Measurements from ENCODE around the gene RAB20. TPM values are rescaled to one million over a fixed set of nuclear protein-coding genes. Genes with fewer than 3 reads are reported as not detected.

Gene RAB20
- total and polyA plus RNA-seq, 2 donors (not counting 1 experiment from before 2014, with no cell fraction given) = 2.4 to 4.6 TPM

DNA sequence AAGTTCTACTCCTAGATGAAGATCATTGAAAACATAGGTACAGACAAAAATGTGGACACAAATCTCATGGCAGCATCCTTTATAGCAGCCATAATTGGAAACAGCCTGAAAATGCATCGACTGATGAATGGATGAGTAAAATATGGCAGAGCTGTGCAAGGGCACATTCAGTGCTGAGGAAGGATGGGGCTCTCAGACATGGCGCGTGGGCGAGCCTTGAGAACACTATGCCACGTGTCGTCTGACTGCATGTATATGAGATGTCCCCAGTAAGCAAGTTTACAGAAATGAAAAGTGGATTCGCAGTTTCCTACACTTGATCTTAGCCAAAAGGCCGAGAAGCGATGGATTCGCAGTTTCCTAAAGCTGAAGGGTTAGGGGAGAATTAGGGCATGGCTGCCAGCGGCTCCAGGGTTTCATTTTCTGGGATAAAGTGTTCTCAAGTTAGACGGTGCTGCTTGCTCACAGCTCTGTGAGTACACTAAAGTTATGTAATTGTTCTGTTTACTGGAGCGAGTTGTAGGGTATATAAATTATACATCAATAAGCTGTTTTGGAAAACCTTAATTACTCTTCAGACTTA, 78.0 kb downstream of the RAB20 start:
- CTCF ChIA-PET = interaction anchor here (1.3 kb wide), 1 partner anchor 28 kb away, joined by 4 read pairs; no protein-coding TSS in a partner anchor
- DNase-seq (no peak), ATAC-seq (ENCODE audit: low read depth) (no peak)
- Mint-ChIP-seq H3K4me1 (no peaks in the 10 kb centered on the region), H3K27ac (no peak overlapping the region), H3K4me3 (no peak overlapping the region), H3K27me3 (no peaks in the 10 kb centered on the region), H3K9me3 (ENCODE audit: insufficient read depth) (no peaks in the 10 kb centered on the region)
- no peaks in the 10 kb centered on the region for H4K20me1 ChIP-seq (ENCODE audit: control insufficient read depth, insufficient read depth, low read length, poor library complexity, severe bottlenecking)
- TF ChIP-seq EZH2 (IDR thresholded peaks at IDR 0.05; ENCODE audit: borderline replicate concordance, insufficient read depth, low read depth, low read length, poor library complexity, severe bottlenecking) = no peak
- TF ChIP-seq, protein P1, sequence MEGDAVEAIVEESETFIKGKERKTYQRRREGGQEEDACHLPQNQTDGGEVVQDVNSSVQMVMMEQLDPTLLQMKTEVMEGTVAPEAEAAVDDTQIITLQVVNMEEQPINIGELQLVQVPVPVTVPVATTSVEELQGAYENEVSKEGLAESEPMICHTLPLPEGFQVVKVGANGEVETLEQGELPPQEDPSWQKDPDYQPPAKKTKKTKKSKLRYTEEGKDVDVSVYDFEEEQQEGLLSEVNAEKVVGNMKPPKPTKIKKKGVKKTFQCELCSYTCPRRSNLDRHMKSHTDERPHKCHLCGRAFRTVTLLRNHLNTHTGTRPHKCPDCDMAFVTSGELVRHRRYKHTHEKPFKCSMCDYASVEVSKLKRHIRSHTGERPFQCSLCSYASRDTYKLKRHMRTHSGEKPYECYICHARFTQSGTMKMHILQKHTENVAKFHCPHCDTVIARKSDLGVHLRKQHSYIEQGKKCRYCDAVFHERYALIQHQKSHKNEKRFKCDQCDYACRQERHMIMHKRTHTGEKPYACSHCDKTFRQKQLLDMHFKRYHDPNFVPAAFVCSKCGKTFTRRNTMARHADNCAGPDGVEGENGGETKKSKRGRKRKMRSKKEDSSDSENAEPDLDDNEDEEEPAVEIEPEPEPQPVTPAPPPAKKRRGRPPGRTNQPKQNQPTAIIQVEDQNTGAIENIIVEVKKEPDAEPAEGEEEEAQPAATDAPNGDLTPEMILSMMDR (IDR thresholded peaks at IDR 0.05) = no peak
- WGBS (ENCODE audit: insufficient coverage) = over 99% methylated on average over 11 of the region's 13 CpGs
- H3K9me3 ChIP-seq (ENCODE audit: control extremely low read depth in 1 of 3, control insufficient read depth in 2 of 3, insufficient read depth in 1 of 3, low read length in 2 of 3) = no peaks in the 10 kb centered on the region
- H3K4me2 ChIP-seq (replicated peaks; ENCODE audit: low read depth, low read length, poor library complexity, severe bottlenecking) = no peak overlapping the region
- H3K27me3 ChIP-seq (replicated peaks in 1 of 4; ENCODE audit: control extremely low read depth in 1 of 4, control insufficient read depth in 3 of 4, insufficient read depth in 4 of 4, low read length in 3 of 4) = no peaks in the 10 kb centered on the region
- no peak overlapping the region for H3K27ac ChIP-seq (ENCODE audit: low read length in 2 of 2)
- POLR2A ChIA-PET = no interaction called here
- H3K9ac ChIP-seq (ENCODE audit: low read length) = no peak overlapping the region
- intact Hi-C loops (cut with micrococcal nuclease) = no loop called here
- H3K79me2 ChIP-seq (ENCODE audit: control insufficient read depth, insufficient read depth, low read length) = no peaks in the 10 kb centered on the region
- H3K4me3 ChIP-seq (ENCODE audit: control extremely low read depth in 1 of 5, extremely low read depth in 1 of 5, insufficient read depth in 1 of 5, low read depth in 2 of 5, low read length in 4 of 5) = no peak overlapping the region
- H3K4me1 ChIP-seq (ENCODE audit: control insufficient read depth in 2 of 2, insufficient read depth in 2 of 2, low read length in 2 of 2) = no peaks in the 10 kb centered on the region
- no peak overlapping the region for H2AFZ ChIP-seq (ENCODE audit: insufficient read depth, low read depth, low read length, poor library complexity, severe bottlenecking)
- no peaks in the 10 kb centered on the region for H3K36me3 ChIP-seq (replicated peaks in 1 of 2; ENCODE audit: control extremely low read depth in 1 of 2, control insufficient read depth in 1 of 2, extremely low read depth in 1 of 2, insufficient read depth in 2 of 2, low read length in 1 of 2)

DNA sequence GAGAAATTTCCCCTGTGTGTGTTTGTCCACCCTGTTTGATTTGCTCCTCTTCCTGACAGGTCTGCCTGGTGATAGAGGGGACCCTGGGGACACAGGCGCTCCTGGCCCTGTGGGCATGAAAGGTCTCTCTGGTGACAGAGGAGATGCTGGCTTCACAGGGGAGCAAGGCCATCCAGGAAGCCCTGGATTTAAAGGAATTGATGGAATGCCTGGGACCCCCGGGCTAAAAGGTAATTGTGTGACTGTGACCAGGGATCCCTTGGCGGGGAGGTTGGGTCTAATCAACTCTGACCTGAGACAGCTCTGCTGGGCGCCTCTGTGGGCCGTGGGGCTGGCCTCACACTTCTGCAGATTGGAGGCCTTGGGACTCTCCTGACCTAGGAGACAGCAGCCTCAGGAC, 81.4 kb downstream of the RAB20 start:
- intact Hi-C loops (cut with micrococcal nuclease) = no loop called here
- DNase-seq = no peak
- Histone ChIP-seq H3K27me3 (replicated peaks in 1 of 4; ENCODE audit: control extremely low read depth in 1 of 4, control insufficient read depth in 3 of 4, insufficient read depth in 4 of 4, low read length in 3 of 4) (peaks cover 0 to 2% (median 0%) of the 10 kb centered on the region in 4 experiments), H4K20me1 (ENCODE audit: control insufficient read depth, insufficient read depth, low read length, poor library complexity, severe bottlenecking) (no peaks in the 10 kb centered on the region), H3K9ac (ENCODE audit: low read length) (no peak overlapping the region), H3K9me3 (ENCODE audit: control extremely low read depth in 1 of 3, control insufficient read depth in 2 of 3, insufficient read depth in 1 of 3, low read length in 2 of 3) (no peaks in the 10 kb centered on the region), H3K36me3 (replicated peaks in 1 of 2; ENCODE audit: control extremely low read depth in 1 of 2, control insufficient read depth in 1 of 2, extremely low read depth in 1 of 2, insufficient read depth in 2 of 2, low read length in 1 of 2) (no peaks in the 10 kb centered on the region), H3K27ac (ENCODE audit: low read length in 2 of 2) (no peak overlapping the region), H3K4me3 (ENCODE audit: control extremely low read depth in 1 of 5, extremely low read depth in 1 of 5, insufficient read depth in 1 of 5, low read depth in 2 of 5, low read length in 4 of 5) (no peak overlapping the region), H3K79me2 (ENCODE audit: control insufficient read depth, insufficient read depth, low read length) (no peaks in the 10 kb centered on the region), H2AFZ (ENCODE audit: insufficient read depth, low read depth, low read length, poor library complexity, severe bottlenecking) (no peak overlapping the region), H3K4me1 (ENCODE audit: control insufficient read depth in 2 of 2, insufficient read depth in 2 of 2, low read length in 2 of 2) (peaks cover 5 to 10% of the 10 kb centered on the region in 2 donors), H3K4me2 (replicated peaks; ENCODE audit: low read depth, low read length, poor library complexity, severe bottlenecking) (no peak overlapping the region)
- TF ChIP-seq, protein P1 (IDR thresholded peaks at IDR 0.05) = no peak
- TF ChIP-seq EZH2 (IDR thresholded peaks at IDR 0.05; ENCODE audit: borderline replicate concordance, insufficient read depth, low read depth, low read length, poor library complexity, severe bottlenecking) = no peak
- ATAC-seq (ENCODE audit: low read depth) = no peak
- 77% methylated on average over 5 of the region's 5 CpGs for WGBS (ENCODE audit: insufficient coverage)
- H3K4me1 Mint-ChIP-seq = peaks cover 5% of the 10 kb centered on the region
- POLR2A ChIA-PET = no interaction called here
- H3K27me3 Mint-ChIP-seq = no peaks in the 10 kb centered on the region
- CTCF ChIA-PET = no interaction called here
- no peak overlapping the region for H3K4me3 Mint-ChIP-seq
- H3K9me3 Mint-ChIP-seq (ENCODE audit: insufficient read depth) = no peaks in the 10 kb centered on the region
- no peak overlapping the region for H3K27ac Mint-ChIP-seq
